Amniotic epithelial cell (primary cell): ENCODE data around the gene POLR1F.
"Not testable (repeated sequence)": the region's sequence is repeated elsewhere in the genome, so short reads cannot be mapped to it uniquely, and the experiment has no call there.

Experiments used
- DNase-seq: peaks from one replicate; pipeline ENCODE4 v3.0.0-alpha.2; 2010; ENCODE audit warnings: low read depth

The POLR1F gene, protein sequence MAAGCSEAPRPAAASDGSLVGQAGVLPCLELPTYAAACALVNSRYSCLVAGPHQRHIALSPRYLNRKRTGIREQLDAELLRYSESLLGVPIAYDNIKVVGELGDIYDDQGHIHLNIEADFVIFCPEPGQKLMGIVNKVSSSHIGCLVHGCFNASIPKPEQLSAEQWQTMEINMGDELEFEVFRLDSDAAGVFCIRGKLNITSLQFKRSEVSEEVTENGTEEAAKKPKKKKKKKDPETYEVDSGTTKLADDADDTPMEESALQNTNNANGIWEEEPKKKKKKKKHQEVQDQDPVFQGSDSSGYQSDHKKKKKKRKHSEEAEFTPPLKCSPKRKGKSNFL

GRCh38 chr7:19708397-19709248, at the start of gene POLR1F:
POLR1F (minus strand) TSS chr7:19709037; CDS start chr7:19709016, 21 bp downstream.
- peak; percentile 91 for DNase-seq

GRCh38 chr7:19754521-19755116, 45.8 kb upstream of the POLR1F start:
- peak; percentile 37 for DNase-seq

GRCh38 chr7:19752020-19752419, 43.2 kb upstream of the POLR1F start:
- DNase-seq: no peak

DNA sequence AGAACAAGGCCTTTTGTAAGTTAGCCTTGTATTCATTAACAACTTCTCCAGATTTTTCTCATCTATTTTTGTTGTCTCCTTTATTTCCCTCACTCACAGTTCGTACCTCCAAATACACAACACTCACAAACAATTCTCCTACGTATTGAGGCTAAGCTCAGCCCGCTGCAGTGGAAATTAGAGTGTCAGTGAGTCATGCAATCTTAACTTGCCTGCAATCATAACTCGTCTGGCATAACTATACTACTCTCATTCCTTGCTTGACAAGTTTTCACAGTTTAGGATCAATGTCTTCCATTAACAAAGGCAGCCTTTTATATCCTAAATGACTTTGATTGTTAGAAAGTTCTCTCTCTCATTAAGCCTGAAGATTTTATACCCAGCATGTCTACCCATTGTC, 40.8 kb upstream of the POLR1F start:
- DNase-seq: peak; percentile 37

DNA sequence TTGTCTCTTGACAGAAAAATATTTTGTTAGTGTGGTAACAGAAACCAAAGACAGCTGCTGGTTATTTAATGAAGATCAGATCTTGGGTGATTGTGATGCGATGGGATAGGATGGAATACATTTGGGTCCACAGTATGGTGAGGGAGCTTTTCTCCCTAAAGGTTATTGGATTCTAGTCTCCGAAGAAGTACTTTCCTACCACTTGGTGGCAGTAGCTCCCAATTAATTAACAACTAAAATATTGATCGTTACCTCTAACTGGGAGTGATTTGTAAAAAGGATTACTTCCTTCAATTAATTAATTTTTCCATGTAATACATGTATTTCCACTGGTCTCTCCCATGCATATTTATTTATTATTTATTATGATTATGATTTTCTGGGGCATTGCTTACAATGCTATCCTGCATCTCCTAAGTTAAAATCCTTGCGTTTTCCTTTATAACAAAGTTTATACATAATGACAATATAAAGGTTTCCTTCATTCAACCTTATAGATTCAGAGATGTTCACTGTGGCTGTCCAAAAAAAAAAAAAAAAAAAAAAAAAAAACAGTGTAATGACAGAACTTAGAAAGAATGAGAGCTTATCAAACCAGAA, 39.0 kb upstream of the POLR1F start:
- DNase-seq: peak; percentile 9

DNA sequence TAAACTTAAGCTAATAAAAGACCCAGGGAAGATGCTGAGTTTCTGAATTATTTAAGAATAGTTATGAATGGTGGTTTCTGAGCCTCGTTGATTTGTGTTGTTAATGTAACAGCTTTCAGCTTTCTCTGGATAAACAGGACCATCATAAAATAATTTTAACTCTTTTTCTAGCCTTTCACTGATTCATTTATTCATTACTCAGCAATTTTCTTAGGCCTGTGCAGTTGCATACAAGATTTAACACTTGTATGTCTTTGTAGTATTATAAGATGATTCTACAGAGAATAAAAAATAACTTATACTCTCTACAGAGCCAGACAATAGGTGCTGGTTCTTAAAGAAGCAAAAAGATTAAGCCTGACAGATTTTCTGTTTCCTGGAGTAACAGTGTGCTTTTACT, 35.2 kb upstream of the POLR1F start:
- no peak for DNase-seq

- DNase-seq: no peak
These were observed 19.9 kb upstream of the POLR1F start for GRCh38 chr7:19728716-19729115.

DNA sequence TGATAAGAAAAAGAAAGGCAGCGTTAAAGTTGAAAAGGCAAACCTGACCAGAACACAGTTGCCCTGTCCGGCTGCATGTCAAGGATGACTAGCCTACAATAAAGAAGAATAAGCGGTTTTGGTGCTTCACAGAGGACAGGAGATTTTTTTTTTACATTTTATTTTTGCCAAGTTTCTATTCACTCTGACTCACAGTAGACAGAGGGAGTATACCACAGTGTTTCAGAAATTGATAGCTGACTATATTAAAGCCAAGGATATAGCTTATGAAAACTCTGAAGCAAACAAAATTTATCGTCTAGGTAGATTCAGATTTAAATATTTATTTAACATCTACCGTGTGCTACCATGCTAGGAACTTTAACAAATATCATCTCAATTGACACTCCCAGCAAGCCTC, 16.9 kb upstream of the POLR1F start:
- no peak for DNase-seq

DNA sequence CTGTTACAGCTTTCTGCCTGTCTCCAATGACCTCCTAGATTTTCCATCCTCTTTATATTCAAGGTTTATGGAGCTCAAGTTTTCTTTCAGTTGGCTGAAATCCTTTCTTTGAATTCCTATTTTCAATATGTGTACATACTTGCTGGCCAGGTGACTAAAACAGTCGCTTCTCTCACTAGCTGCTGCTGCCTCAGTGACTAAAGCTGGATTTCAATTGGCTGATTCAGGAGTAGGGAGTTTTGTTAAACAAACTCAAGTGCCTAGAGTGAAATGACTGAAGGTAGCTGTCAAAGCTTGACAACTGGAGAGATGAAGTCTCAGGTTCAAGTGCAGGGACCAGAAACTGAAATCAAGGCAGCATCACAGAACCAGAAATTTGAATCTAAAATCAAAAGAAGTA, 6.7 kb upstream of the POLR1F start:
- DNase-seq: no peak

- peak; percentile 45 for DNase-seq
These were observed 4.8 kb upstream of the POLR1F start for GRCh38 chr7:19713676-19714075.

DNA sequence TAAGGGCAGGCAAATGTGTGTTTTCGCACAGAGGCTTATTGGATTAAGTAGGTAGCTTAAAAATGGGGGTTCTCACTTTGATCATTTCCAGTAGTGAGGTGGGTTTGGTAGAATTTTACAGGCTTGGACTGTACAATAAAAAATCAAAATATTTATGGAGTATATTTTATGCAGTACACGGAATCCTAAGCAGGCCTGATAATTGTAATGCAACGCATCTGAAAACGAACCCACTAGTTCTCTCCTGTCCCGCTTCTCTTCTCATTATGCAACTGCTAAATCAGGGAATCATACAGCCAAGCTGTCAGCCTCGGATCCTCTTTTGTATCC, 377 bp upstream of the POLR1F start:
- DNase-seq: no peak

DNA sequence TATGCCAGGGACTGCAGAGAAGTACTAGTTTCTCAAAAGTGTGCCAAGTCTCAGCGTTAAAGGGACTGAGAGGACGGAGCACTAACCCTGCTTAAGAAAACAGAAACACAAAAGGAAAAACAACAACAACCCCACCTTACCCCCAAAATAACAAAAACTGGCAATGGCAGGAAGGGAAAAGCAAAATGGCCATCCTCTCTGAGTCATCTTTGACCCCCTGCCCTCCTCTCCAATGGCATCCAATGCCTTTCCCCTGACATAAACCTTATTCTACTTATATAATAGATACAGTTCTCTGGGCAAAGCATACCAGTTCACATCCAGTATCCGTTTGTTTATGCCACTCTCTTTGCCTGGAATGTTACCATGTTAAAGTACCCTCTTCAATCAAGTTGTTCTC, 1.6 kb downstream of the POLR1F start:
- no peak for DNase-seq

DNA sequence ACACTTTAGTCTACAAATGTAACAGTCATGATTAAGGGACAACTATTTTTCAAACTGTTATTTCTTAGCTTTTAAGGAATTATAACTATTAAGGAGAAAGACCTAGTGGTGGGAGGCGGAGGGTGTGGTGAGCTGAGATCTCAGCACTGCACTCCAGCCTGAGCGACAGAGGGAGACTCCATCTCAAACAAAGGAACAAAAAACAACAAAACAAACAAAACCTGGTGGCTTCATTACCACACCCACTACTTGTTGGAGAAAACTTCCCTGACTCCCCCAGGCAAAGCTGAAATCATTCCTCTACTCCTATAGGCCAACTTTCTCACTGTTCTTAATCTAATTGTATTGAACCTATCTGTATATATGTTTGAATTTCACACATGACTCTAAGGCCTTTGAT, 3.2 kb downstream of the POLR1F start:
- DNase-seq: no peak

DNA sequence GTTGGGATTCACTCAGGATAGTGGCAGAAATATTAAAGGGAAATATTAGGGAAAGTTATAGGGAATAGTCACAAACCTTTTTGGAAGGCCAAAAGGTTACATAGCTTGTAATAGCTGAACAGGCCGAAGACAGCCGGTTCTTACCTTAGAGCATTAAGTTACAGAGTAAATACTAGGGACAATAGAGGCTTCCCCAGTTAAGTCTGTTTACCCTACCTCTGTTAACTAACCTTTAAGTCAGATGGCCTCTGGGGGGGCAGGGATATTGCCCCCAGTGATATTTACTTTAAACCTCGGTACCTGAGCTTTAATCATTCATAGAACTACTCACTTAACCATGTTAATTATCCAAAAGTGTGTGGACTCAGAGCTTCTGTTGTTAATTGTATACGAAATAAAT, 7.4 kb downstream of the POLR1F start:
- DNase-seq: no peak

- DNase-seq: no peak
These were observed 7.9 kb downstream of the POLR1F start for GRCh38 chr7:19700936-19701335.

GRCh38 chr7:19698331-19698730, 10.5 kb downstream of the POLR1F start:
- DNase-seq: no peak

- DNase-seq: no peak
These were observed 11.9 kb downstream of the POLR1F start for GRCh38 chr7:19696926-19697325.

DNA sequence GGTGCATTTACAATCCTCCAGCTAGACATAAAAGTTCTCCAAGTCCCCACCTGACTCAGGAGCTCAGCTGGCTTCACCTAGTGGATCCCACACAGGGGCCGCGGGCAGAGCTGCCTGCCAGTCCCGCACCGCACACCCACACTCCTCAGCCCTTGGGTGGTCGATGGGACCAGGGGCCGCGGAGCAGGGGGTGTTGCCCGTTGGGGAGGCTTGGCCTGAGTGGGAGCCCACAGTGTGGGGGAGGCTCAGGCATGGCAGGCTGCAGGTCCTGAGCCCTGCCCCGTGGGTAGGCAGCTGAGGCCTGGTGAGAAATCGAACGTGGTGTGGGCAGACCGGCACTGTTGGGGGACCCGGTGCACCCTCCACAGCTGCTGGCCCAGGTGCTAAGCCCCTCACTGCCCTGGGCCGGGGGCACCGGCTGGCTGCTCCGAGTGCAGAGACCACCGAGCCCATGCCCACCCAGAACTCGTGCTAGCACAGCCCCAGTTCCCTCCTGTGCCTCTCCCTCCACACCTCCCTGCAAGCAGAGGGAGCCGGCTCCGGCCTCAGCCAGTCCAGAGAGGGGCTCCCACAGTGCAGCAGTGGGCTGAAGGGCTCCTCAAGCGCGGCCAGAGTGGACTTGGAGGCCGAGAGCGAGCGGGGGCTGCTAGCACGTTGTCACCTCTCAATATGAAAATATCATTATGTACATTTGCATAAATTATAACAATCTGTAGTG, 16.6 kb downstream of the POLR1F start:
- DNase-seq: no peak

- no peak for DNase-seq
These were observed 18.1 kb downstream of the POLR1F start for GRCh38 chr7:19690736-19691135.

GRCh38 chr7:19689130-19689529, 19.7 kb downstream of the POLR1F start:
- DNase-seq: not testable (repeated sequence)

GRCh38 chr7:19681596-19681995, 27.2 kb downstream of the POLR1F start:
- no peak for DNase-seq

- peak; percentile 90 for DNase-seq
These were observed 31.7 kb downstream of the POLR1F start for GRCh38 chr7:19677180-19677579.
